ENCODE measurements around the gene CYTH1.

DNA sequence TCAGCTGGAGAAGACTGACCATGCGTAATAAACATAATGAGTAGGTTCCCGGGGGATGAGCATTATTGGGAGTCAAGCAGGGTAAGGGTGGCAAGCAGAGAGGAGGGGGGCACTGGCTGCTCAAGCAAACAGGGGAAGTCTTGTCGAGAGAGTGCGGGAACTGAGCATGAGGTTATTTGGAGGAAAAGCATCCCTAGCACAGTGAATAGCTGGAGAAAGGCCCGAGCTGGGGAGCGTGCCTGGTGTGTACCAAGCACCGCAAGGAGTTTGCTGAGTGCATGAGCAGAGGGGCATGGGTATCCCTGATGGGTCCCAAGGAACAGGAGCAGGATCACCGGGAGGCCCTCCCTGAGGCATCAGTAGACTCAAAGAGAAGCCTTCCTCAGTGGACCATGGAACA is 17.2 kb downstream of the CYTH1 start:
- TF ChIP-seq, protein P1, sequence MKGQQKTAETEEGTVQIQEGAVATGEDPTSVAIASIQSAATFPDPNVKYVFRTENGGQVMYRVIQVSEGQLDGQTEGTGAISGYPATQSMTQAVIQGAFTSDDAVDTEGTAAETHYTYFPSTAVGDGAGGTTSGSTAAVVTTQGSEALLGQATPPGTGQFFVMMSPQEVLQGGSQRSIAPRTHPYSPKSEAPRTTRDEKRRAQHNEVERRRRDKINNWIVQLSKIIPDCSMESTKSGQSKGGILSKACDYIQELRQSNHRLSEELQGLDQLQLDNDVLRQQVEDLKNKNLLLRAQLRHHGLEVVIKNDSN (IDR thresholded peaks at IDR 0.05) = no peak
- TF ChIP-seq RAD21 (IDR thresholded peaks at IDR 0.05; ENCODE audit: low read depth) = no peak

Data from Ishikawa (cell line).